ENCODE results near the gene GPC3.
"Not testable (repeated sequence)": the region's sequence is repeated elsewhere in the genome, so short reads cannot be mapped to it uniquely, and the experiment has no call there.

Gene GPC3

GRCh38 chrX:133991814-133992213, 6.4 kb upstream of the GPC3 start:
- TF ChIP-seq CTCF (IDR thresholded peaks at IDR 0.05): no peak

DNA sequence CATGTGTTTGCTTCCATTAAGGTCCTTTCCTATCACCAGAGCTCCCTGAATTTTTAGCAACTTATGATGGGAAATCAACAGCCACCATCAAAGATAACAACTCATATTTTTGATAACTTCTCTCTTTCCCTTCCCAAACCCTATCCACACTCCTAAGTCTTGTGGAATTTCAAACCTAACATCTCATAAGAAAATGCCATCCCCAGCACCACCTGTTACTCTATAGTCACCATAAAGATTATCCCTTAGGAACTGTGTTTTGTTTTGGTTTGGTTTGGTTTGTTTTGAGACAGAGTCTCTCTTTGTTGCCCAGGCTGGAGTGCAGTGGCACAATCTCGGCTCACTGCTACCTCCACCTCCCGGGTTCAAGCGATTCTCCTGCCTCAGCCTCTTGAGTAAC, 5.7 kb upstream of the GPC3 start:
- H3K9me3 ChIP-seq; H3K4me1 ChIP-seq (ENCODE audit: control insufficient read depth in 1 of 2, insufficient read depth in 1 of 2, low read depth in 1 of 2, low read length in 1 of 2); H3K27ac ChIP-seq; H3K4me3 ChIP-seq (ENCODE audit: low read depth in 1 of 2, low read length in 1 of 2); H3K36me3 ChIP-seq: not testable (repeated sequence)
- peaks cover 22% of the 10 kb centered on the region for H3K27me3 ChIP-seq

More at GRCh38 chrX:133991814-133992213, 6.4 kb upstream of the GPC3 start:
- Histone ChIP-seq H3K27ac (no peak overlapping the region), H3K27me3 (peaks cover 14% of the 10 kb centered on the region), H3K9me3 (no peaks in the 10 kb centered on the region), H3K36me3 (no peaks in the 10 kb centered on the region), H3K4me3 (ENCODE audit: low read depth in 1 of 2, low read length in 1 of 2) (no peak overlapping the region), H3K4me1 (ENCODE audit: control insufficient read depth in 1 of 2, insufficient read depth in 1 of 2, low read depth in 1 of 2, low read length in 1 of 2) (no peaks in the 10 kb centered on the region)

GRCh38 chrX:133989993-133990392, 4.6 kb upstream of the GPC3 start:
- no peak overlapping the region for H3K4me3 ChIP-seq (ENCODE audit: low read depth in 1 of 2, low read length in 1 of 2)
- no peak for TF ChIP-seq CTCF (IDR thresholded peaks at IDR 0.05)
- H3K27ac ChIP-seq: no peak overlapping the region
- H3K9me3 ChIP-seq: no peaks in the 10 kb centered on the region
- H3K27me3 ChIP-seq: peaks cover 32% of the 10 kb centered on the region
- no peaks in the 10 kb centered on the region for H3K36me3 ChIP-seq
- H3K4me1 ChIP-seq (ENCODE audit: control insufficient read depth in 1 of 2, insufficient read depth in 1 of 2, low read depth in 1 of 2, low read length in 1 of 2): no peaks in the 10 kb centered on the region

GRCh38 chrX:133989490-133989889, 4.1 kb upstream of the GPC3 start:
- H3K27me3 ChIP-seq: peaks cover 37% of the 10 kb centered on the region
- H3K4me3 ChIP-seq (ENCODE audit: low read depth in 1 of 2, low read length in 1 of 2): no peak overlapping the region
- H3K36me3 ChIP-seq: no peaks in the 10 kb centered on the region
- H3K4me1 ChIP-seq (ENCODE audit: control insufficient read depth in 1 of 2, insufficient read depth in 1 of 2, low read depth in 1 of 2, low read length in 1 of 2): no peaks in the 10 kb centered on the region
- H3K27ac ChIP-seq: no peak overlapping the region
- H3K9me3 ChIP-seq: no peaks in the 10 kb centered on the region
- TF ChIP-seq CTCF (IDR thresholded peaks at IDR 0.05): no peak

GRCh38 chrX:133988010-133988409, 2.6 kb upstream of the GPC3 start:
- no peaks in the 10 kb centered on the region for H3K9me3 ChIP-seq

GRCh38 chrX:133987188-133987587, 1.8 kb upstream of the GPC3 start:
- H3K27ac ChIP-seq: no peak overlapping the region
- peaks cover 60% of the 10 kb centered on the region for H3K27me3 ChIP-seq
- no peak for TF ChIP-seq CTCF (IDR thresholded peaks at IDR 0.05)
- H3K4me3 ChIP-seq (ENCODE audit: low read depth in 1 of 2, low read length in 1 of 2): no peak overlapping the region
- H3K4me1 ChIP-seq (ENCODE audit: control insufficient read depth in 1 of 2, insufficient read depth in 1 of 2, low read depth in 1 of 2, low read length in 1 of 2): no peaks in the 10 kb centered on the region
- no peaks in the 10 kb centered on the region for H3K9me3 ChIP-seq
- no peaks in the 10 kb centered on the region for H3K36me3 ChIP-seq

More at GRCh38 chrX:133988010-133988409, 2.6 kb upstream of the GPC3 start:
- Histone ChIP-seq H3K4me3 (ENCODE audit: low read depth in 1 of 2, low read length in 1 of 2) (no peak overlapping the region), H3K4me1 (ENCODE audit: control insufficient read depth in 1 of 2, insufficient read depth in 1 of 2, low read depth in 1 of 2, low read length in 1 of 2) (no peaks in the 10 kb centered on the region), H3K27me3 (peaks cover 52% of the 10 kb centered on the region), H3K36me3 (no peaks in the 10 kb centered on the region), H3K27ac (no peak overlapping the region)
- no peak for TF ChIP-seq CTCF (IDR thresholded peaks at IDR 0.05)
